Globus pallidus (tissue), 1 donor: ENCODE data around the gene OSER1.
"Not testable (repeated sequence)": the region's sequence is repeated elsewhere in the genome, so short reads cannot be mapped to it uniquely, and the experiment has no call there.

Source experiments
- DNase-seq: peaks from one replicate; pipeline ENCODE4 v3.0.0-alpha.2; 2015; ENCODE audit warnings: low spot score

The OSER1 gene

DNA sequence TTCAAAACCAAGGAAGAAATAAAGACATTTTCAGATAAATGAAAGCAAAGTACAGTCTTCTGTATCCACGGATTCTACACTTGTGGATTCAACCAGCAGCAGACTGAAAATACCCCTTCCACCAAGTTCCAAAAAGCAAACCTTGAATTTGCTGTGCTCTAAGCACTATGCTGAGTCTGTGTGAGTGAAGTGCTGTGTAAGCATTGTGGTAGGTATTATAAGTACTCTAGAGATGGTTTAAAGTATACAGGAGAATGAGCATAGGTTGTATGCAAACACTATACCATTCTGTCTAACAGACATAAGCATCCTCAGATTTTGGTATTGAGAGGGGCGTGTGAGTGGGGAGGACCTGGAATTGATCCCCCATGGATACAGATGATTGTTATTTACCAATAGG lies 9.6 kb downstream of the OSER1 start:
- no peak for DNase-seq

DNA sequence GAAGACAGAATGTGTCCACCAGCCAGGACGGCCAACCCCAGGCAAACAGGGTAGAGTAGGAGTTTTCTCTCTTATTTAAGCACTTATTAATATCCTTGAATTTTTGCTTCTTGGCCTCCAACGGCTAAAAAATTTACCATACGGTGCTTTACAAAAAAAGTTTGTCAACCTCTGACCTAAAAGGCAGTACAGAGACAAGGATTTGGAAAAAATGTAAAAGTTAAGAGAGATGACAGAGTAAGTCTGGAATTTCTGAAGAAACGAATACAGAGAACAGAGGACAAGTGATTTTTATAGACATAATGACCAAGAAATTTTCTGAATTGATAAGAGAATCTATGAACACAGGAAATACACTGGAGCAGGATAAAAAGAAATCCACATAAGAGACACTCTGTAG lies 10.2 kb downstream of the OSER1 start:
- no peak for DNase-seq

DNA sequence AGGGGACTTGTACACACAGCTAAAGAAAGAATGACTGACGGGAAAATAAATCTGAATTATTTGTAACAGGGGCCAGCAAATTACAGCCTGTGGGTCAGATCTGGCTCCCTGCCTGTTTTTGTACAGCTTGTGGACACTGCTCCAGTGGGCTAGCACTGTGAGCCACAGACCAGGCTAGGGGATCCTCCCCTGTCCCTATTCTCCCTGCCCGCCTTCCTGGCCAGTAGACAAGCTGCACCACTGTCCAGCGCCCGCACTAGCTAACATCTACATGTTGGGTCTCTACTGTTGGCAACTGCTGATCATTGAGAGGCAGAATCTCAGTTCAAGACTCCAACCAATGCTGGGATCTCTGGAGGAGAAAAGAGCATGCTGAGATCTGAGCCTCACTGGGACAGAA lies 10.7 kb downstream of the OSER1 start:
- no peak for DNase-seq

DNA sequence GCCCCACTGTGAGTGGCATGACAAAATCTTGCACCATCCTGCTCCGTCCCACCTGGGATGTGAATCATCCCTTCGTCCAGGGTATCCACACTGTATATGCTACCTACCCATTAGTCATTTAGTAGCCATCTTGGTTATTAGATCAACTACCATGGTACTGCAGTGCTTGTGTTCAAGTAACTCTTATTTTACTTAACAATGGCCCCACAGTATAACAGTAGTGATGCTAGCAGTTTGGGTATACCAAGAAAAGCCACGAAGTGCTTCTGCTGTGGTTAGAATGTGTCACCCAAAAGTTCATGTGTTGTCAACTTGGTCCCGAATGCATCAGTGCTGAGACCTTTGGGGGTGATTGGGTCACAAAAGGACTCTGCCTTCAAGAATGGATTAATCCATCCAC lies 11.7 kb downstream of the OSER1 start:
- no peak for DNase-seq

DNA sequence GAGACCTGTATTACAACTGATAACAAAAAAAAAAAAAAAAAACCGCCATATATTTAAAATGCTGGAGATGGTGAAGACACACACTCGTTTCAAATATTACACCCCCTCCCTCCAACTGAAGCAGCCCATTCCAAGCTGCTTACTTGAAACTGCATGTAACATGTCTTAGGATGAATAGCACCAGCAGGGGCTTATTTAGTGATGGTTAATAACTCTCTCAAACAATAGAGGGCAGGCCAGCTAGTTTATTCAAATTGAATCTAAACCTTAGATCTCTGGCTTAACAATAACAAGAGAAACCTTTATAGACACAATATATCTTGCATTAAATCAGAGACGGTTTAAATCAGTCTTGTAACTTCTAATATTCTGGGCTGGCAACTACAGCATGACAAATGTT lies 14.3 kb downstream of the OSER1 start:
- DNase-seq: no peak

DNA sequence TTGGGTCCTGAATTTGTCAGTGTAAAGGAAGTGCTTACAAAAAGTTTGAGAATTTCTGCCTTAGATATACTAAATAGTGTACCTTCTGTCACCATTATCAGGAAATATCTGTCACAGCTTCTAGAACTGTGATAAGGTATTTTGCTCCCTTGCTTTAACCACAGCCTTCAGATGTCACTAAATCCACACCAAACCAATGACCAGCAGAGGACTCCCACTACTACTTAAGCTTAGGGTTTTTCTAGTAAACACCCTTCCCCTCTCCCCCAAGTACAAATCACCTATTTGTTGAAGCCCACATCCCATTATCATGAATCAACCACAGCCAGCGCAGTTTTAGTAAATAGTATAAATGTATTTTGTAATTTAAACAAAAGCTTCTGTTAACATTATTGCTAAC lies 15.0 kb downstream of the OSER1 start:
- no peak for DNase-seq

DNA sequence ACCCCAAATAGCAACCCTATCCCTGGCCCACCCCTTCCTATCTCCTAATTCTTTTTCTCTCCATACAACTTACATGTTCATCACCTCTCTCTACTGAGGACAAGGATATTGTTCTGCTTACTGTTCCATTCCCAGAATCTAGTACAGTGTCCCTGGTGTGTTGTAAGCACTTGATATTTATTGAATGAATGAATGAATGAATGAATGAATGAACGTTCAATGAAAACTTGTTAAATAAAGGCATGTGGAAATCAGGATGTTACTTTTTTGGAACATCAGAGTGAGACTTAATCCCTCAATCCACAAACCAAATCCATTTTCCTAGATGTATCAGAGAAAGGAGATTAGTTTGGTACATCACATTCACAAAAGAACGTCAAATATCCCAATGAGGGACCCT lies 16.8 kb downstream of the OSER1 start:
- no peak for DNase-seq

DNA sequence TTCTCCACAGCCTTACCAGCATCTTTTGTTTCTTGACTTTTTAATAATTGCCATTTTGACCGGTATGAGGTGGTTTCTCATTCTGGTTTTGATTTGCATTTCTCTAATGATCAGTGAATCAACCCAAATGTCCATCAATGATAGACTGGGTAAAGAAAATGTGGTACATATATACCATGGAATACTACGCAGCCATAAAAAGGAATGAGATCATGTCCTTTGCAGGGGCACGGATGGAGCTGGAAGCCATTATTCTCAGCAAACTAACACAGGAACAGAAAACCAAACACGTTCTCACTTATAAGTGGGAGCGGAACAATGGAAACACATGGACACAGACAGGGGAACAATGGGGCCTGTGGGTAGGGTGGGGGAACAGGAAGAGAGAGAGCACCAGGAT lies 18.9 kb downstream of the OSER1 start:
- not testable (repeated sequence) for DNase-seq

DNA sequence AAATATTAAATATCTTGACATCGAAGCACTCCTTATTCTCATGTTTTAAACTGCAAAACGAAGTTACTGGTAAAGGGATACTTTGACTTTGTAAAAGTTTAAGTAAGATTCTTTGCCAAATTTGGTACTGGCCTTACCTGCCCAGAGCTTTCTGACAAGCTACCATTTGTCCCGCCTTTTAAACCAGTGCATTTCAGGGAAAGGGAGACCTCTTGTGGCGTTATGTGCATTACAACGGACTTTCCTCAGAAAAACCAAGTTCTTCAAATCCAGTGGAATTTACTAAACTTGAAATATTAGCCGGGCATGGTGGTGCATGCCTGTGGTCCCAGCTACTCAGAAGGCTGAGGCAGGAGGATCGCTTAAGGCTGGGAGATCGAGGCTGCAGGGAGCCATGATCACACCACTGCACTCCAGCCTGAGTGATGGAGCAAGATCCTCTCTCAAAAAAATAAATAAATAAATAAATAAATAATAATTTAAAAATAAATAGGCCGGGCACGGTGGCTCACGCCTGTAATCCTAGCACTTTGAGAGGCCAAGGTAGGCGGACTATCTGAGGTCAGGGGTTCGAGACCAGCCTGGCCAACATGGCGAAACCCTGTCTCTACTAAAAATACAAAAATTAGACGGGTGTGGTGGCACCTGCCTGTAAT lies 20.2 kb downstream of the OSER1 start:
- not testable (repeated sequence) for DNase-seq

DNA sequence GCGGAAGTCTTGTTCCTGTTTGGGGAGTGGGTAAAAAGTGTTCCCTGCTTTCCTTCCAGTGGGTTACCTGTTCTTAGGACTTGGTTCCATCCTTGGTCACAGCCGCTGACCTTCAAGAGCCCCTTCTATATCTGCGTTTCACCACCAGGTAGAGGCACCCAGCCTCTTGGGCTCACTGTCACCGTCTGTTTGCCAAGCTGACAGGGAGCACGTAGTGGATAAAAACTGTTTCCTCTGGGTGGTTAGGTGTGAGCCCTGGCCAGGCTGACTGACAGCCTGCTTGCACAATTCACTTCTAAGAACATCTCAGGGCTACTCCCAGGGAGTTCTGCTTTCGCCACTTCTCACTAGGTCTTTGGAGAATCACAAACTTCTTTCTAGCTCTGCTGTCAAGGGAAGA lies 21.8 kb downstream of the OSER1 start:
- no peak for DNase-seq

DNA sequence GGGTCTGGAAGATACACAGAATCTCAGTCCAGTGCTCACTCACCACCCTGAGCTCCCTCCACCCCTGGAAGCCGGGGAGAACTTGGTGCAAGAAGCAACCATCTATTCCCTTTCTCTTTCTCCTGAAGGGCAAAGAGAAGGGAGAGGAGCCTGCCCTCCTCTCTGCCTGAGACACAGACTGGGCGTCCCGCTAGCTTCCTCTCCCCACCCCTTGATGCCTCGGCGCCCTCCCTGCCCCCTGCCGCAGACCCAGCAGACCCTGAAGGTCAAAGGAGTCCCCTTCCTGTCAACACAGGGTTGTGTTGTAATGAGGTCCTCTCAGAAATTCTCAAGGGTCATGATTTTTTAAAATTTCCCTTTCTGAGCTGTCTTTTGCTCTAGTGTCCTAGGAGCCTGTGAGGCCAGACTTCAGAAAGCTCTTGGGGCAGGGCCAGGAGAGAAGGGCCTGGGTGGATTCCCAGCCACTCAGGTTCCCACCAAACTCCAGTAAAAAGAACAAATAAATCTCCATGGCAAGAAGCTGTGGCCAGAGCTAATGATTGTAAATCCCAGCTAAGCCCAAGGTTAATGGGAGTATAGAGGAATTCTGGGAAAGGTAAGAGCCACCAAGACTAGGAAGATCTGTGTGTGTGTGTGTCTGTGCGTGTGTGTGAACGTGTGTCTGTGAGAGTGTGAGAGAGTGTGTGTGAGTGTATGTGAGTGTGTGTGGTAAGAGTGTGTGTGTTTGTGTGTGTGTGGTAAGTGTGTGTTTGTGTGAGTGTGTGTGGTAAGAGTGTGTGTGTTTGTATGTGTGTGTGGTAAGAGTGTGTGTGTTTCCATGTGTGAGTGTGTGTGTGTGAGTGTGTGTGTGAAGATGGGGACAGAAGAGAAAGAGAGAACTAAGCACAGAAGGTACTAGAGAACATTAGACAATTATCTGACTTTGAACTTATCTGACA lies 22.5 kb downstream of the OSER1 start:
- no peak for DNase-seq

DNA sequence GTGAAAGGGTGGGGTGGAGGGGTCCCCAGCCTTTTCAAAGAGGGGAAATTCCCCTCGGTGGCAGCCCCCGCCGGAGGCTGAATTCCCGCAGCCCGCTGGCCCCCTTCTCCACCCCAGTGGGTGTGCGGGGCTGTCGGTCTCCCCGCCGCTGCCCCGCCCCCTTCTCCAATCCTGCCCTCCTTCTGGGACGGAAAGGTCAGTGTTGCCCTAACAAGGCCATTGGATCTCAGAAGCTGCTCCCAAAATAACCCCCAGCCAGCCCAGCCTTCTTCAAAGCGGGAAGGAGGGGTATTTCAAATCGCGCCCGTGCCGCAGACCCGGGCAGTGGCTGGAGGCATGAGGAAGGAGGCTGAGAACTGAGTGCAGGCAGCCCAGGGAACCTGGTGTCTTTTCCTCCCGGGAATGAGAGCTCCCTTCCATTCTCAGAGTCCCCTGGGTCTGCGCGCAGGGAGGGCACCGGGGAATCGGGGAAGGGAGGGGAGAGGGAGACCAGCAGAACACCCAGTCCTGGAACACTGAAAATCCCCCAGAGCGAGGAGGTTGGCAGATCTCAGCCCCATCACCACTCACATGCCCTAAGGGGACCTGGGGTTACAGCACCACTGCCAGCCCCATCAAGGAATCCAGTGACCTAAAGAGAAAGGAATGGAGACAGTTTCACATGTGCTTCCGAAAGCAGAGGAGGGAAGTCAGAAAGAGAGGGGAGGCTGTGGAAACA lies 23.4 kb downstream of the OSER1 start, which contains the start of gene JPH2:
TSS of gene JPH2 (minus strand) at position 135 of the 718 bp plus-strand sequence. CDS start 483 bp downstream, outside the sequence.
- DNase-seq: no peak

DNA sequence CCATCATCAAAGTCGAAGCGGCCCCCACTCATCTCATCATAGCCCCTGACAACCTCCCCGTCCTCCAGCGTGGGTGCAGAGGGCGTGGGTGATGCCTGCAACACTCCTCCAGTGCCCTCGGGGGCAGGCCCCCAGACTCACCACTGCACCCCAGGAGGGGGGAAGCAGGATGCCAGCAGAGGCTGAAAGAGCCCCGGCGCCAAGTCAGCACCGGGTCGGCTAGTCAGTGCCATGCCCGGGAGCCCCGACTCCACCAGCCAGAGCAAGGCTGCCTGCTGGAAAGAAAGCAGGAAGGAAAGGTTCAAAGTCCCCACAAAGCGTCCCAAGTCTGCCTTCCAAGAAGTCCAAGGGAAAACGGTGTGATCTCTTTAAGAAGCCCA lies 23.9 kb downstream of the OSER1 start:
- no peak for DNase-seq

DNA sequence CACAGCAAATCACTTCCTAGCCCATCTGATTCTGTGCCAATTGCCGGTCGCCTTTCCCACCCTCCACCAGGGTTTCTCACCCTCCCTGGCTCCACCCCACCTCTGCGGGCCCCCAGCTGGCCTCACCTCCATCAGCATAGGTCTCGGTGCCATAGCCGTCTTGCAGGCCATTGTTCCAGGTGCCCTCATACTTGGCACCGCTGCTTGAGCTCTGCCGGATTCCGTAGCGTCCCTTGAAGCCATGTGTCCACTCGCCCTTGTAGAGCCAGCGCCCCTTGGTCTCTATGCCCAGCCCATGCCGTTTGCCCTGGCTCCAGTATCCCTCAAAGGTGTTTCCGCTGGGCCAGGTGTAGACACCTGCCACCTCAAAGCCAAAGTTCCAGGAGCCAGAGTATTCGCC lies 24.4 kb downstream of the OSER1 start:
- no peak for DNase-seq

DNA sequence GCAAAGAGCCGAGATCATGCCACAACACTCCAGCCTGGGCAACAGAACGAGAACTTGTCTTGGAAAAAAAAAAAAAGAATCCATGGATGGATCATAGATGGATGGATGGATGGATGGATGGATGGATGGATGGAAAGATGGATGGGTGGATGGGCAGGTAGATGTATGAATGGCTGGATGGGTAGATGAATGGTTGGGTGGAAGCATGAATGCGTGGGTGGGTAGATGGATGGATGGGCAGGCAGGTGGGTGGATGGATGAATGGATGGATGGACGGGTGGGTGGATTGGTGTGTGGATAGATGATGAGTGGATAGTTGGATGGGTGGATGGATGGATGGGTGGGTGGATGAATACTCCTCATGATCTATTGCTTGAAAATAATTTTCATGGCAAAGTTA lies 25.0 kb downstream of the OSER1 start:
- no peak for DNase-seq

DNA sequence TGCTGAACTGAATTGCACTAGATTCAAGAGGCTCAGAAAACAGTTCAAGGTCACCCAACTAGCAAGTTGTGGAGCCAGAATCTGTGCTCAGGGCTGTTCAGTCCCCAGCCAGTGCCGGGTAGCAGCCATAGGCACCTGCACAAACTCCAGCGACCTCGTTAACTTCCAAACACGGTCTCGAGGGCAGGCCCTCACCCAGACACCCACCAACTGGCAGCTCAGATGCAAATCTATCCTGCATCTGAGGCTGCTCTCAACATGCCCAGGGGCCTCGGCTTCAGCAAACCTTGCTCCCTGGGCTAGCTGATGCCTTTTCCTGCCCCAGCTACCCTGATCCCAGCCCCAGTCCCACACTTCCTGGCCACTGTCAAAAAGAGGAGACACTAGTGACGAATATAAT lies 27.3 kb downstream of the OSER1 start:
- no peak for DNase-seq

DNA sequence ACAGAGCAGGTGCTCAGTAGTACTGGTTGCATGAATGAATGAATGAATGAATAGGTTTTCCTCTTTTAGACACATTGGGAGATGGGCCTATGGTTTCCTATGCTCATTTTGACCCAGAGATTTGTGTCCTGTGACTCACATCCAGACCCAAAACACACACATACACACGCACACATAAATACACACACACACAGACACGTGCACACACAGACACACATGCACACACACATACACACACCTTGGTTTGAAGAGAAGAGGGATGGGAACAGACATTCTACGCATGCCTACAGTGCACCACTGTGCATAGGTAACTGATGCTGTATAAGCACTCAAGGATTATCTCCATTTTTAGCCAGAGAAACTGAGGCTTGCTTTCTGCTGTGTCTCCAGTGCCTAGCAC lies 27.7 kb downstream of the OSER1 start:
- DNase-seq: no peak

DNA sequence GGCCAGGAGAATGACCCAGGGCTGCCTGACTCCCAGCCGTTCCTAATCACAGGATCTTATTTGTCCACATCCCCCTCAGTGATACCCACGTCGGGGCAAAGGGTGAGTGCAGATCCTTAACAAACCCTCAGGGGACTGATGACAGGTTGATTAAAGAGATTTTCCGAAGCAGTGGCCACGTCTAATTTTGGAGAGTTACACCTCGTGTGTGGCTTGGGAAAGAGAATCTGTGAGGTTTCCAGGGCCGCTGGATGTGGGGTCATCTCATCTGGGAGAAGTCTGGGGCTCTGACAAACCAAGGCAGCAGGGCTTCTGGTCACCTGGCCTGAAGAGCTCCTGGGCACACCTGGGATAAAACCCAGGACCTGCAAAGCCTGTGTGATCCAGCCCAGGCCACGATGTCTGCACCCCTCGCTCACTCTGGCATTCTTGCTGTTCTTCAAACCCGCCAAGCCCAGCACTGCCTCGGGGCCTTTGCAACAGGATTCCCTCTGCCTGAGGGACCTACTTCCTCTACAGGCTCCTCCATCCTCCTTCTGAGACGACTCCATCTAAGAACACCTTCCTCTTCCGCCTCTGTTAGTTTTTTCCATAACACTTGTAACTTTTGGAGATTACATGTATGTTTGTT lies 28.3 kb downstream of the OSER1 start:
- DNase-seq: no peak

DNA sequence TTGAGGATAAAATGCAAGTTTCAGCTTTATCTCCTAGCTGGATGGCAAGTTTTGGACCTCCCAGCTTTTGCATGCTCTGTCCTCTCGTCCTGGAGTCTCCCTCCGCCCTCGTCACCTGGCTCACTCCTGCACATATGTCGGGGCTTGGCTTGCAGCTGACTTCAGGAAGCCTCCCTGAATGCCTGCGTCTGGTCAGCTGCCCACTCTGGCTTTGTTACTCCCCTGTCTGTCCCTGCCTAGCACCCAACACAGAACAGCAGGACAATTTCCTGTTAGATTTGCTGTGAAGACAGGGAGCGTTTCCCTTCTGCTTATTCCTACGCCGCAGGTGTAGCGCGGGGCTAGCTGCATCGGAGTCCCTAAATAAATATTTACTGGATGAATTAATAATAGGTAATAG lies 29.0 kb downstream of the OSER1 start:
- no peak for DNase-seq

DNA sequence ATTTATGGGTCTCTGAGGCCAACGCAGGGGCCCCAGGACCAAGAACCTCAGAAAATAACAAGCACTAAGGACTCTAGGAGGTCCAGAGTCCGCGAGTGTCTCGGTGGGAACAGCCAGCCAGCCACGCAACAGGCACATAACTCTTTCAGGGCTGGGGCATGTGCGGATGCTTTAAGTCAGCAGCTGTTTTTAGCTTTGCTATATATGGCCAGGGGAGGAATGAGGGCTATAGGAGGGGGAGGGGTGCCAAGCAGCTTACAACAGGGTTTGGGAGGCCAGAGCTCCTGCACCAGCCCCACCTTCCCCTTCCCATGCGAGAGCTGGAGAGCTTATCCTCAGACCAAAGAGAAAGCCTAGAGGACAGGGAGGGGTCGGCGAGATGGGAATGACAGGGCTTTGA lies 29.8 kb downstream of the OSER1 start:
- no peak for DNase-seq

DNA sequence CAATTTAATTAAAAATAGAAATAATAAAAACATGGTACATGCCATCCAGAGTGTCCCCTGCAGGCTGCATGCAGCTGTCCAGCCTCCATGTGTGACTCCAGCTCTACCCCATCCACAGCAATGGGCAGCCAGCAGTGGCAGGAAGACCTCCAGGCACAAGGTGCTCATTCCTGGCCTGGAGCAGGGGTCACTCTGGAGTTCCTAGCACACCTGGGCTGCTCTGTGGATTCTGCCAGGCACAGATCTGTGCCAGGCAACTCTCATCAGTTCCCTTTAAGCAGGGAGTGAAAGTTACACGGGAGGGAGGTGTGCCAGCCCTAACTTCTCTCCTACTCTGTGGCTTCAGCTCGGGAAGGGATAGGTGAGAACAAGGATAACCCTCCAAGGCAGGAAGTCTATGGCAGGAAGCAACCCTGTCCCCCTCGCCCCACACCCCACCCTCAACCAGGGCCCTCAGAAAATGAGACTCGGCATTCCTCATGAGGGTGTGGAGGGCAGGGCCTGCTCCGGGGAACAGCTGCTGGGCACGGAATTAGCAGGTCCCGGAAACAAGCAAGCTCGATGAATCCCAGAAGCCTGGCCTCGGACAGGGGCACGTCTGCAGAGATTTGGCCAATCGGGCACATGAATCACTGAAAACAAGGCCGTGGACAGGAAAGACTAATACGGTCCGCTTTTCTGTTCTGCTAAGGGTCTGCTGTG lies 33.6 kb downstream of the OSER1 start:
- no peak for DNase-seq
